HEK293T (cell line): ENCODE data around the gene AAK1.

Source experiments
- ARNT ChIP-seq: fragments of 450-650 bp; IDR thresholded peaks from 2 replicates; pipeline ENCODE4 v1.6.1; 2017; ENCODE audit warnings: mild to moderate bottlenecking
- CTBP1 ChIP-seq: fragments of 450-650 bp; IDR thresholded peaks from 2 replicates; pipeline ENCODE4 v1.6.1; 2016; ENCODE audit warnings: borderline replicate concordance
- FOXM1 ChIP-seq: fragments of 450-650 bp; IDR thresholded peaks from 2 replicates; pipeline ENCODE4 v1.6.1; 2017; ENCODE audit warnings: mild to moderate bottlenecking, borderline replicate concordance
- LEF1 ChIP-seq: fragments of 450-650 bp; IDR thresholded peaks from 2 replicates; pipeline ENCODE4 v1.6.1; 2017; ENCODE audit warnings: mild to moderate bottlenecking, borderline replicate concordance
- SUZ12 ChIP-seq: fragments of 450-650 bp; IDR thresholded peaks from 2 replicates; pipeline ENCODE4 v1.6.1; 2016; ENCODE audit warnings: mild to moderate bottlenecking
- TARDBP ChIP-seq: fragments of 450-650 bp; IDR thresholded peaks from 2 replicates; pipeline ENCODE4 v1.6.1; 2016

DNA sequence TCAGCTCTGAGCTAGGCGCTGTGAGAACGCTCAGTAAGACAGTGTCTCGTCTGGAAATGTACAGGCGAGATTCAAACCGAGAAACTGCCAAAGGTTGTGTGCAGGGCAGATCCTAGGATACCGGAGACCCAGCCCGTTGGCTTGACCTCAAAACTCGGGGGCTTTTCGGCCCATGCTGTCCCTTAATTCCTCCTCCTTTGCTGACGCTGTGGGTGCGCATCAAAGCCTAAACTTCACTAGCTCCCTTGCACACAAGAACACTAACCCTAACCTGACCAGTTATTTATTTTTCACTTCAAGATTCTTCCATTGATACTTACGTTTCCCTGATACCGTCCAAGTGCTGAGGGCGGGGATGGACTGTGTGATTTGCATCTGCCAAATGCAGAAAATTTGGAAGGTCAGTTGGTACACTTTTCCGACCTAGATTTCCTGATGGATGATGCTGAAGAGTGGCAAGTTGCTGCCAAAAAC is 1.0 kb upstream of the AAK1 start:
- TF ChIP-seq LEF1 (no peak), FOXM1 (no peak), TARDBP (no peak), ARNT (no peak), SUZ12 (no peak), CTBP1 (no peak)
